ENCODE results near the gene DAB1.
"Not testable (repeated sequence)": the region's sequence is repeated elsewhere in the genome, so short reads cannot be mapped to it uniquely, and the experiment has no call there.

The DAB1 gene

DNA sequence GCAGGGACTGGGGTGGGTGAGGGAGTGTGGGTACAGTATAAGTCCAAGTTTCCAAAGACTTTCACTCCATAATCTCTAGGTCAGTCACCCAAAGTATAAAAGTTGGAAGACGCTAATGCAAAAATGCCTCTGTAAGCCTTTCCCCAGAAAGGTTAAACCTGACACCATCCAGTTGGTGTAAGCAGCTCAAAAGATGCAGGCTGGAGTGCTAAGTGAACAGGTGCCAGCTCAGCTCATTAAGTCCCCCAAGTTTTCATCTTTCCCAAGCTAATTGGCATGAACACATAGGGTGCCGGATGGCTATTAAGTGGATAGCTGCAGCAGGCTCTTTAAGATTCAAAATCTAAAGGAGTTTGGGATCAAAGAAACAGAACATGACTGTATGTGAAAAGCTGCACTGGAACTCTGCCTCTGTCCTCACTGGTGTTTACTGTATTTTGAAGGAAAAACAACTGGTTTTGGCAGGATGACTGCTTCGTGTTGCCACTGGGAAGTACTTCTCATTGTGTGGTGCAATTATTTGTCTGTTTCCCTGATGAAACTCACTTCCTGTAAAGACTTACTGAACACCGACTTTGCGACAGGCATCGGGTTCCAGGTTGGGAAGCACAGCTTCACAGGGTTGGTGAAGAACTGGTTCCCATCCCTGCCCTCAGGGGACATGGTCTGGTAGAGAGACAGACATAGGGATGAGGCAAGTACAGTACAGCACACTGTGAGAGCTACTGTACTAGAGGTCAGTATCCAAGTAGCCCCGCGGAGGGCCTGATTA lies 152.7 kb downstream of the DAB1 start:
- DNase-seq (ENCODE audit: low spot score) = no peak

GRCh38 chr1:57269630-57270225 lies 154.1 kb downstream of the DAB1 start:
- no peak for DNase-seq (ENCODE audit: low spot score)

DNA sequence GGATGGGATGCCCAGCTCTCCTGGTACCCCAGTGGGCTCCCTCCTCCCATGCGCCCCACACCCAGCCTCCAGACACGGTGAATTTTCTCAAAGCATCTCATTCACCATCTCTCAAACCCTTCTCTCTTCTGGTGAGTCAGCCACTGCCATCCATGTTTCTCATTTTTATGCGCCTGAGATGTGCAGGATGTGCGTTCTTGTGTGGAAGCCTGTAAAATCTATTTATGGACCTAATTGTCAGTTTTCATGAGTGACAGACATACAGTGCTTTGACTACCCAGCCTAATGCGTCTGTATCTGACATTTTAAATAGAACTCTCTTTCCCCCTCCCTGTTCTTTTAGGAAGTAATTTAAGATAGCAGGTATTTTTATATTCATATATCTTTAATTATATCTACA lies 158.8 kb downstream of the DAB1 start:
- no peak for DNase-seq (ENCODE audit: low spot score)

- no peak for DNase-seq (ENCODE audit: low spot score)
These were observed 161.4 kb downstream of the DAB1 start for GRCh38 chr1:57262472-57262871.

- no peak for DNase-seq (ENCODE audit: low spot score)
These were observed 165.1 kb downstream of the DAB1 start for GRCh38 chr1:57258557-57259325.

DNA sequence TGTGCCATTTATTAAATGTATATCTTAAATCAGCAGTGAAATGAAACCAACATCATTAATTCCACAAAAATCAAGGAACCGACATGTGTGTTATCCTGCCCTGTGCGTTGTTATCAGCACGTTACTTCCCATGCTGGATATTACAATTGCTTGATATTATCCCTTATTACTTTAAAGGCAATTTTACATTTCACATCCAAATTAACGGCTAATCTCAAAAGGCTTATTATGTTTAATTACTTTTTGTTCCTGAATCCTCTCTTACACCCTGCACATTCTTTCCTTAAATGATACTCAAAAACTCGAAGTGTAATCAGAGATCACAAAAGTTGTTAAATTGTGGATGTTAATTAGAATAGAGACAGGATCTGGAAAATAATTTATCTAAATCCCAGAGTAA lies 167.9 kb downstream of the DAB1 start:
- no peak for DNase-seq (ENCODE audit: low spot score)

- no peak for DNase-seq (ENCODE audit: low spot score)
These were observed 169.8 kb downstream of the DAB1 start for GRCh38 chr1:57254022-57254421.

GRCh38 chr1:57252597-57253294 lies 171.1 kb downstream of the DAB1 start:
- no peak for DNase-seq (ENCODE audit: low spot score)

DNA sequence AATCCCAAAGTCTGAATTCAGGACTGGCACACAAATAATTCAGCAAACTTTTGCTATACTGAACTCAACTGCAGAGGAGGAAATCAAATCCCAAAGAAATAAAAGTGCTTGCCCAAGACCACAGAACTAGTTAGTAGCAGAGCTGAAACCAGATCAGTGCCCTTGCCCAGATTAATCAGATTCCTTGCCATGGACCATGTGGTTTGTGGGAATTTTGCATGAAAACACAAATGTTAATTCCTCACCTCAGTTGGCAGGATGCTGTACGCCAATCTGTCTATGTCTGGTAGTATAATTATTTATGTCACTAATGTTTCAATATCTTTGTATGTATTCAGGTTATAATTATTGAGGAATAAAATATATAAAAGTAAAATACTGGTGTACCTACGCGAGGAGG lies 173.8 kb downstream of the DAB1 start:
- DNase-seq (ENCODE audit: low spot score) = no peak

DNA sequence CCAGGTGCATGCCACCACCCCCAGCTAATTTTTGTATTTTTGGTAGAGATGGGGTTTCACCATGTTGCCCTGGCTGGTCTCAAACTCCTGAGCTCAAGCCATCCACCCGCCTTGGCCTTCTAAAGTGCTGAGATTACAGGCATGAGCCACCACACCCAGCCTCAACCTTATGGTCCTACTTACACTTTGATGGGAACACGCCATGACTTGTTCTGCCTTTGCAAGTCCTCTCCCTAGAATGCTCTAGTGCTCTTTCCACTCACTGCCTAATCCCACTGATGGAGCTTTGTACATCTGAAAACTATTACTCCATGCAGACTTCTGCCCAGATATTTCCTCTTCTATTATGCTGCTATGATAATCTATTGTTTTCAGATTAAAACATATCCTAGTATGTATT lies 174.3 kb downstream of the DAB1 start:
- no peak for DNase-seq (ENCODE audit: low spot score)

GRCh38 chr1:57248830-57249229 lies 175.0 kb downstream of the DAB1 start:
- no peak for DNase-seq (ENCODE audit: low spot score)

DNA sequence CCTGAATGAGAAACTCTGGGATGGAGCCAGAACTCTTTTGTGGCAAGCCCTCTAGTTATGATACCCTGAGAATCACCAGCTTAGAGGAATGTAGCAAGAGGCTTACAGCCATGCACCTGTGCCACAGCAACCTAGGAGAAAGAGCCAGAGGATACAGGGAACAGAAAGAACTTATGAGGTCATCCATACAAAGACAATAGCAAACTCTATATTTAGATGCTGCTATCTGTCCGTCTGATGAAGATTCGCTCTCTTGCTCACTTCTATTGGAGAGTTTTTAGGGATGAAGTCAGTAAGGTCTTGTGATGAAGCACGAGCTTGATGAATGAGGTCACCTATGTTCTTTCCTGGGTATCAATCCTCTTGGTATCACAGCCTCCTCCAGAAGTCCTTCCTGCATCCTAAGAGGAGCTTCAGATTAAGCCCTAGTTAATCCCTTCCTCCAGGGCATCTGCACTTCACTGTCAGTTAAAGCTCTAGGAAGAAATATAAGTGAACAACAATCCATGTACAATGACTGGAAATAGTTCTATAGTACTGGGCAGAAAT lies 185.6 kb downstream of the DAB1 start:
- DNase-seq (ENCODE audit: low spot score) = no peak

GRCh38 chr1:57235730-57236510 lies 187.9 kb downstream of the DAB1 start:
- DNase-seq (ENCODE audit: low spot score) = no peak

DNA sequence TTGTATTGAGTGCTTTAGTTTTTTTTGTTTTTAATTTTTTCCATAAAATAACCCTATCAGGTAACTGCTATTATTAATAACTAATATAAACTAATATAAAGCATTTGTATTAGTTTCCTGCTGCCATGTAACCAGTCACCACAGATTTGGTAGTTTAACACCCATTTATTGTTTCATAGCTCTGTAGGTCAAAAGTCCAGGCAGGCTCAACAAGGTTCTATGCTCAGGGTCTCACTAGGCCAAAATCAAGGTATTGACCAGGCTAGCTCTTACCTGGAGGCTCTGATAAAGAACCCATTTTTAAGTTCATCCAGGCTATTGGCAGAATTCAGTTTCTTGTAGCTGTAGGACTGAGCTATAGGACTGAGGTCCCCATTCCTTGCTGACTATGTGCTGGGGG lies 189.4 kb downstream of the DAB1 start:
- DNase-seq (ENCODE audit: low spot score) = no peak

DNA sequence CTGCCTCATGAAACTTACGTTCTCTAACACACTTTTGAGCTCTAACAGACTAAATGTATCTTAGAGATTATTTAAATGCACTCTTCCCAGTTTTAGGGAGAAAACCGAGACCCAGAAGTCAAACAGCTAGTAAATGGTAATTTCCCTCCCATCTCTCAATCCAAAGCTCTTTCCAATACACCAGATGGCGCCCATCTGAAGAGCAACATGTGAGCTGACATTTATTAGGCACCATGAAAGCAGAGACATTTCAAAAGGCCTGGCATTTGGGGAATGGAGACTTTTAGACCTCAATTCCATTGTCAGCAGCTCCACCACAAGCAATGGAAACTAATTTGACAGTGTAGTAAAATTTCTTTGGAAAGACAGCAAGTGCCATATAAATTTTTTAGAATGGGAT lies 191.4 kb downstream of the DAB1 start:
- no peak for DNase-seq (ENCODE audit: low spot score)

GRCh38 chr1:57229998-57230397 lies 193.9 kb downstream of the DAB1 start:
- no peak for DNase-seq (ENCODE audit: low spot score)

- no peak for DNase-seq (ENCODE audit: low spot score)
These were observed 194.8 kb downstream of the DAB1 start for GRCh38 chr1:57229076-57229475.

DNA sequence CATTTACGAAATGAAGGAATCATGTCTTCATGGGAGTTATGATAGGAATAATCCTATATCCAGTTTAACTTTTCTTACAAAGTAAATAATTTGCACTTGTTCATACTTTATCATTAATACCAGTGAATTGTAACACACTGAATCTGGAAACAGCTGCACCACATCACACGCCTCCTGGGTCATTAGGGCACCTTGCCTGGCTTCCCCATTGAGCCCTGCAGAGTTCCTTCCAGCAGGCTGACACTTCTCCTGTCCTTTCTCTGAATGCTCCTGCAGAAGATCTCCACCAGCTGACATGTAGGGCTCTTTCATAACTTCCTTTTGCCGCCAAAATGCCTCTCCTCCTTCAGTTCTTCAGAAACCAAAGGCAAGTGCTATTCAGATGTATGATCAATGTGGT lies 201.1 kb downstream of the DAB1 start:
- DNase-seq (ENCODE audit: low spot score) = no peak

GRCh38 chr1:57222307-57222706 lies 201.6 kb downstream of the DAB1 start:
- DNase-seq (ENCODE audit: low spot score) = no peak

GRCh38 chr1:57220905-57221304 lies 203.0 kb downstream of the DAB1 start:
- DNase-seq (ENCODE audit: low spot score) = not testable (repeated sequence)

DNA sequence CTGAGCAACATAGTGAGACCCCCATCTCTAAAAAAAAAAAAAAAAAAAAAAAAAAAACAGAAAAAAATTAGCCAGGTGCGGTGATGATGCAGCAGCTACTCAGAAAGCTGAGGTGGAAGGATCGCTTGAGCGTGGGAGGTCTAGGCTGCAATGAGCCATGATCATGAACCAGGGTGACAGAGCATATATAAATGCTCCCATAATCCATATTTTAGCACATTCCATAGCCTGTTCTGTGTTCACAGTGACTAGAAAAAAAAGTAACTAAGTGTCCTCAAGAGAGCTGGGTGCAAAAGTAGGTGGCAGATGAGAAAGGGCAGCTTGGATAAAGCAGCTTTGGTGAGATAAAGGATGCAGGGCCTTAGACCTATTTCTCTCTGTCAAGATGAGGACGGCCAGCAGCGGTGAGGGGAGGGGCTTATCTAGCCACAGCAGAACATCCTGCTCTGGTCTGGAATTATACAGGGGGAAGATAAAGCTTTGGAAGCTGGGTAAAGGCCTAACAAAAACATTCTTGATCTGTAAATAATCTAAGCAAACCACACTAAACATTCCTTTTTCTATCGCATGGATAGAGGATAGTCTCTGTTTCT lies 205.3 kb downstream of the DAB1 start:
- no peak for DNase-seq (ENCODE audit: low spot score)
